Erythroblast (primary cell): ENCODE measurements around the gene LYZL6.

Experiments
- GATA1 ChIP-seq: IDR thresholded peaks from 2 replicates; pipeline ENCODE4 v1.6.1; 2011; ENCODE audit warnings: low read depth, mild to moderate bottlenecking, control low read depth, low read length, moderate library complexity
- POLR2A ChIP-seq: IDR thresholded peaks from 2 replicates; pipeline ENCODE4 v1.6.1; 2011; ENCODE audit warnings: mild to moderate bottlenecking, low read length

GRCh38 chr17:35923609-35924114, 19.9 kb downstream of the LYZL6 start:
- TF ChIP-seq POLR2A (no peak), GATA1 (no peak)
